H9 (cell line): Measurements from ENCODE around the gene PPAN. TPM values are rescaled to one million over a fixed set of nuclear protein-coding genes. Genes with fewer than 3 reads are reported as not detected.

ENCODE experiments used
- DNase-seq: peaks from one replicate; pipeline ENCODE4 v3.0.0-alpha.2; 2017
- H2AFZ ChIP-seq: one replicate; pipeline ENCODE4 v1.6.1; 2013; ENCODE audit warnings: mild to moderate bottlenecking, low read length, control low read depth, moderate library complexity
- H2AK5ac ChIP-seq: 2 replicates; pipeline ENCODE4 v1.6.1; 2013; ENCODE audit warnings: low read length, control low read depth, mixed read lengths; ENCODE audit not compliant: insufficient read length
- H2BK120ac ChIP-seq: one replicate; pipeline ENCODE4 v1.6.1; 2013; ENCODE audit warnings: low read depth, mild to moderate bottlenecking, low read length, control low read depth, inconsistent platforms; ENCODE audit not compliant: poor library complexity, severe bottlenecking
- H2BK12ac ChIP-seq: 2 replicates; pipeline ENCODE4 v1.6.1; 2013; ENCODE audit warnings: low read length, control low read depth, mixed read lengths, low read depth; ENCODE audit not compliant: insufficient read length
- H2BK15ac ChIP-seq: 2 replicates; pipeline ENCODE4 v1.6.1; 2013; ENCODE audit warnings: low read depth, low read length, control low read depth
- H2BK20ac ChIP-seq: one replicate; pipeline ENCODE4 v1.6.1; 2013; ENCODE audit warnings: low read depth, mild to moderate bottlenecking, low read length, control low read depth, inconsistent platforms; ENCODE audit not compliant: poor library complexity, severe bottlenecking
- H2BK5ac ChIP-seq: 2 replicates; pipeline ENCODE4 v1.6.1; 2013; ENCODE audit warnings: low read length, control low read depth, mixed read lengths; ENCODE audit not compliant: insufficient read length
- H3K14ac ChIP-seq: 2 replicates; pipeline ENCODE4 v1.6.1; 2013; ENCODE audit warnings: low read length, control low read depth; ENCODE audit not compliant: insufficient read depth
- H3K18ac ChIP-seq: 2 replicates; pipeline ENCODE4 v1.6.1; 2013; ENCODE audit warnings: low read depth, mild to moderate bottlenecking, mixed read lengths, low read length, control low read depth; ENCODE audit not compliant: insufficient read length
- H3K23ac ChIP-seq: 2 replicates; pipeline ENCODE4 v1.6.1; 2013; ENCODE audit warnings: low read length, control low read depth, mixed read lengths, low read depth; ENCODE audit not compliant: insufficient read length
- H3K23me2 ChIP-seq: 2 replicates; pipeline ENCODE4 v1.6.1; 2013; ENCODE audit warnings: low read depth, mild to moderate bottlenecking, mixed read lengths, low read length, control low read depth; ENCODE audit not compliant: insufficient read length, poor library complexity, severe bottlenecking
- H3K27ac ChIP-seq: 2 replicates; pipeline ENCODE4 v1.5.1; 2013; ENCODE audit warnings: low read length, control low read depth, mixed read lengths, low read depth; ENCODE audit not compliant: insufficient read length
- H3K27me3 ChIP-seq: 2 replicates; pipeline ENCODE4 v1.6.1; 2013; ENCODE audit warnings: low read length, control low read depth, inconsistent platforms; ENCODE audit not compliant: insufficient read depth
- H3K4ac ChIP-seq: 2 replicates; pipeline ENCODE4 v1.6.1; 2013; ENCODE audit warnings: low read depth, mild to moderate bottlenecking, control low read depth, inconsistent platforms, low read length, moderate library complexity
- H3K4me1 ChIP-seq: 2 replicates; pipeline ENCODE4 v1.6.1; 2013; ENCODE audit warnings: low read length, control low read depth, inconsistent platforms; ENCODE audit not compliant: insufficient read depth
- H3K4me2 ChIP-seq: 2 replicates; pipeline ENCODE4 v1.6.1; 2013; ENCODE audit warnings: low read length, control low read depth, mixed read lengths; ENCODE audit not compliant: insufficient read length, insufficient read depth
- H3K56ac ChIP-seq: 2 replicates; pipeline ENCODE4 v1.6.1; 2013; ENCODE audit warnings: low read depth, mild to moderate bottlenecking, mixed read lengths, low read length, control low read depth; ENCODE audit not compliant: insufficient read length
- H3K79me1 ChIP-seq: 2 replicates; pipeline ENCODE4 v1.6.1; 2013; ENCODE audit warnings: low read depth, mild to moderate bottlenecking, moderate library complexity, low read length, control low read depth, inconsistent platforms; ENCODE audit not compliant: insufficient read depth, poor library complexity, severe bottlenecking
- H3K79me2 ChIP-seq: 2 replicates; pipeline ENCODE4 v1.6.1; 2013; ENCODE audit warnings: low read length, control low read depth, inconsistent platforms; ENCODE audit not compliant: insufficient read depth
- H3K9ac ChIP-seq: 2 replicates; pipeline ENCODE4 v1.6.1; 2013; ENCODE audit warnings: low read length, control low read depth, mixed read lengths; ENCODE audit not compliant: insufficient read length; ENCODE audit errors: extremely low read depth
- H3K9me3 ChIP-seq: one replicate; pipeline ENCODE4 v1.6.1; 2013; ENCODE audit warnings: low read depth, low read length, inconsistent platforms; ENCODE audit not compliant: control insufficient read depth
- H3T11ph ChIP-seq: one replicate; pipeline ENCODE4 v1.6.1; 2013; ENCODE audit warnings: mild to moderate bottlenecking, low read length, control low read depth, inconsistent platforms
- H4K20me1 ChIP-seq: one replicate; pipeline ENCODE4 v1.6.1; 2013; ENCODE audit not compliant: control insufficient read depth, insufficient read length, insufficient read depth
- H4K5ac ChIP-seq: 2 replicates; pipeline ENCODE4 v1.6.1; 2013; ENCODE audit warnings: low read depth, mild to moderate bottlenecking, mixed read lengths, low read length, control low read depth; ENCODE audit not compliant: insufficient read length
- H4K8ac ChIP-seq: replicated peaks from 2 replicates; pipeline ENCODE4 v1.6.1; 2013; ENCODE audit warnings: low read length, control low read depth, mixed read lengths, low read depth; ENCODE audit not compliant: insufficient read length
- H4K91ac ChIP-seq: 2 replicates; pipeline ENCODE4 v1.6.1; 2013; ENCODE audit warnings: low read depth, mild to moderate bottlenecking, moderate library complexity, mixed read lengths, low read length, control low read depth; ENCODE audit not compliant: insufficient read length
- H3K27ac Mint-ChIP-seq, 3 experiments: 2 replicates in 2 of 3; 3 replicates in 1 of 3; pipeline ENCODE4 v1.8.0; 2020 to 2021; ENCODE audit warnings: mixed read lengths in 3 of 3, mild to moderate bottlenecking in 1 of 3, moderate library complexity in 1 of 3
- H3K27me3 Mint-ChIP-seq: 2 replicates; pipeline ENCODE4 v1.8.0; 2021; ENCODE audit warnings: low read depth, mild to moderate bottlenecking, moderate library complexity, mixed read lengths
- H3K36me3 Mint-ChIP-seq, 3 experiments: 2 replicates in 2 of 3; 3 replicates in 1 of 3; pipeline ENCODE4 v1.8.0; 2020 to 2021; ENCODE audit warnings: low read depth in 3 of 3, mixed read lengths in 3 of 3; ENCODE audit not compliant: insufficient read depth in 1 of 3
- H3K4me1 Mint-ChIP-seq, 2 experiments: 2 replicates each; pipeline ENCODE4 v1.8.0; 2020; ENCODE audit warnings: mixed read lengths in 2 of 2
- H3K4me3 Mint-ChIP-seq, 2 experiments: 2 replicates in 1 of 2; 3 replicates in 1 of 2; pipeline ENCODE4 v1.8.0; 2020 to 2021; ENCODE audit warnings: mild to moderate bottlenecking in 2 of 2, mixed read lengths in 2 of 2, moderate library complexity in 1 of 2
- H3K9me3 Mint-ChIP-seq, 2 experiments: 2 replicates in 1 of 2; 3 replicates in 1 of 2; pipeline ENCODE4 v1.8.0; 2020; ENCODE audit warnings: mild to moderate bottlenecking in 2 of 2, mixed read lengths in 2 of 2, moderate library complexity in 1 of 2
- CTCF ChIP-seq: fragments of 200-600 bp; sonication (generic); conservative IDR thresholded peaks from 3 replicates; pipeline ENCODE4 v1.8.0; 2021; ENCODE audit warnings: antibody characterized with exemption, mild to moderate bottlenecking
- WGBS: extraction: QIAGEN DNeasy Blood & Tissue Kit; methylation state at CpG from one replicate; pipeline ENCODE4 v1.1.7; 2013; ENCODE audit warnings: missing lambda C conversion rate, low lambda C conversion rate, mixed read lengths; ENCODE audit not compliant: insufficient read length; ENCODE audit errors: extremely low coverage; 5-methylcytosine and 5-hydroxymethylcytosine counted together
- total RNA-seq: library from RNA; stranded (reverse); gene quantifications from 2 replicates; pipeline ENCODE4 v1.2.1, GENCODE V29; 2021

Gene PPAN
- total RNA-seq, 1 experiment from 2014 or later, result 157 TPM

- Histone ChIP-seq H3K23ac (peak overlapping the region; percentile 85), H3T11ph (no peak overlapping the region), H3K14ac (no peak overlapping the region), H4K5ac (no peak overlapping the region), H3K4ac (no peak overlapping the region), H3K9me3 (no peaks in the 10 kb centered on the region), H3K4me1 (no peaks in the 10 kb centered on the region), H3K79me2 (no peaks in the 10 kb centered on the region), H4K8ac (no peak overlapping the region), H3K27me3 (no peaks in the 10 kb centered on the region; the same call in 1 of the 2 replicates), H3K23me2 (no peaks in the 10 kb centered on the region), H2BK20ac (no peak overlapping the region), H2BK15ac (no peak overlapping the region), H3K4me2 (no peak overlapping the region), H3K56ac (no peak overlapping the region), H2AK5ac (no peak overlapping the region), H3K18ac (peak overlapping the region; percentile 49), H4K91ac (no peak overlapping the region), H2BK5ac (no peak overlapping the region), H4K20me1 (no peaks in the 10 kb centered on the region), H3K9ac (no peak overlapping the region), H2BK120ac (no peak overlapping the region), H3K79me1 (no peaks in the 10 kb centered on the region), H3K27ac (no peak overlapping the region), H2BK12ac (no peak overlapping the region), H2AFZ (no peak overlapping the region)
- Mint-ChIP-seq H3K27ac (no peak overlapping the region; a peak in 1 of 7 replicates), H3K27me3 (peaks cover 53% of the 10 kb centered on the region), H3K9me3 (peaks cover 0 to 3% of the 10 kb centered on the region in 2 experiments; a peak in 2 of 5 replicates), H3K4me3 (no peak overlapping the region), H3K4me1 (no peaks in the 10 kb centered on the region), H3K36me3 (no peaks in the 10 kb centered on the region)
- no peak for TF ChIP-seq CTCF
- peak; percentile 55 for DNase-seq
- WGBS, result no CpG with 5 or more reads among the region's 21 CpGs
These were observed 44.3 kb upstream of the PPAN start for GRCh38 chr19:10061717-10062310.
